ENCODE measurements around the gene SUCLG2. TPM values are rescaled to one million over a fixed set of nuclear protein-coding genes. Genes with fewer than 3 reads are reported as not detected.

Gene SUCLG2
- polyA plus RNA-seq, 2 of the 4 experiments (the other 2 are of a cell fraction) = 39.8 to 61.3 TPM

- ATAC-seq (no peak), FAIRE-seq (no peak), DNase-seq (ENCODE audit: low read depth in 1 of 2, low spot score in 1 of 2) (no peak)
- ChIA-PET CTCF (no interaction called here), POLR2A (no interaction called here)
- H3K4me1 ChIP-seq = no peaks in the 10 kb centered on the region
- H3K9me3 ChIP-seq = no peaks in the 10 kb centered on the region
- H3K4me3 ChIP-seq = no peak overlapping the region
- no peak overlapping the region for H3K4me2 ChIP-seq
- no peak overlapping the region for H3K27ac ChIP-seq
- TF ChIP-seq JUNB (IDR thresholded peaks at IDR 0.05) (no peak), HEYL (CRISPR knock-in tag; IDR thresholded peaks at IDR 0.05) (no peak), EP300 (IDR thresholded peaks at IDR 0.05) (no peak), ZSCAN20 (CRISPR knock-in tag; IDR thresholded peaks at IDR 0.05) (no peak), CTCF (IDR thresholded peaks at IDR 0.05) (no peak), TFCP2L1 (CRISPR knock-in tag; IDR thresholded peaks at IDR 0.05) (no peak), NR3C1 (IDR thresholded peaks at IDR 0.05) (no peak), TP53 (CRISPR knock-in tag; IDR thresholded peaks at IDR 0.05) (no peak), ZFP36 (IDR thresholded peaks at IDR 0.05; ENCODE audit: borderline replicate concordance, partially characterized antibody) (no peak), CHD4 (IDR thresholded peaks at IDR 0.05; ENCODE audit: borderline replicate concordance) (no peak), RFX5 (IDR thresholded peaks at IDR 0.05) (no peak), JUN (IDR thresholded peaks at IDR 0.05) (no peak)
- 90% methylated on average over 4 of the region's 4 CpGs for WGBS (ENCODE audit: missing lambda C conversion rate)
Measured at GRCh38 chr3:67522081-67522480, 132.3 kb downstream of the SUCLG2 start.

GRCh38 chr3:67521053-67521646, 133.3 kb downstream of the SUCLG2 start:
- ChIA-PET CTCF (no interaction called here), POLR2A (no interaction called here)
- H3K27ac ChIP-seq = no peak overlapping the region
- TF ChIP-seq POLR2AphosphoS2 (conservative IDR thresholded peaks at IDR 0.05; ENCODE audit: low read length) (no peak), KDM5A (IDR thresholded peaks at IDR 0.05) (no peak), TFCP2L1 (CRISPR knock-in tag; IDR thresholded peaks at IDR 0.05) (no peak), JUNB (IDR thresholded peaks at IDR 0.05) (no peak), BCL3 (IDR thresholded peaks at IDR 0.05) (no peak), PBX3 (IDR thresholded peaks at IDR 0.05) (no peak), ZC3H11A (IDR thresholded peaks at IDR 0.05) (no peak), ZNF302 (CRISPR knock-in tag; IDR thresholded peaks at IDR 0.05) (no peak), REST (IDR thresholded peaks at IDR 0.05) (no peak), HMGXB4 (CRISPR knock-in tag; IDR thresholded peaks at IDR 0.05; ENCODE audit: borderline replicate concordance) (no peak), GATA3 (IDR thresholded peaks at IDR 0.05; ENCODE audit: borderline replicate concordance) (no peak), FOXS1 (CRISPR knock-in tag; IDR thresholded peaks at IDR 0.05) (no peak)
- no peaks in the 10 kb centered on the region for H3K9me3 ChIP-seq
- H3K4me2 ChIP-seq = no peak overlapping the region
- H3K4me1 ChIP-seq = no peaks in the 10 kb centered on the region
- DNase-seq (ENCODE audit: low read depth in 1 of 2, low spot score in 1 of 2) (no peak), ATAC-seq (no peak), FAIRE-seq (no peak)
- no peak overlapping the region for H3K4me3 ChIP-seq
- 91% methylated on average over 5 of the region's 5 CpGs for WGBS (ENCODE audit: missing lambda C conversion rate)
